Muscle of back (tissue), 11 donors: ENCODE measurements around the gene KCNC2. TPM values are rescaled to one million over a fixed set of nuclear protein-coding genes. Genes with fewer than 3 reads are reported as not detected.

Experiments
- DNase-seq, 3 donors: peaks; one replicate each; pipeline versions ENCODE4 v3.0.0 to v3.0.0-alpha.2; 2013
- polyA plus RNA-seq, 10 donors: library from polyadenylated mRNA; unstranded; fragments of 120-200 nt; gene quantifications; one replicate each; pipeline ENCODE4 v1.2.1, GENCODE V29; 2013; ENCODE audit not compliant: insufficient read length in 10 of 10

The KCNC2 gene
- polyA plus RNA-seq, 10 donors, result 0.30 to 0.99 (median 0.49) TPM

- no peak for DNase-seq
Measured at GRCh38 chr12:75162845-75163244, 46.8 kb downstream of the KCNC2 start.

GRCh38 chr12:75161488-75161887, 48.2 kb downstream of the KCNC2 start:
- DNase-seq, result no peak

DNA sequence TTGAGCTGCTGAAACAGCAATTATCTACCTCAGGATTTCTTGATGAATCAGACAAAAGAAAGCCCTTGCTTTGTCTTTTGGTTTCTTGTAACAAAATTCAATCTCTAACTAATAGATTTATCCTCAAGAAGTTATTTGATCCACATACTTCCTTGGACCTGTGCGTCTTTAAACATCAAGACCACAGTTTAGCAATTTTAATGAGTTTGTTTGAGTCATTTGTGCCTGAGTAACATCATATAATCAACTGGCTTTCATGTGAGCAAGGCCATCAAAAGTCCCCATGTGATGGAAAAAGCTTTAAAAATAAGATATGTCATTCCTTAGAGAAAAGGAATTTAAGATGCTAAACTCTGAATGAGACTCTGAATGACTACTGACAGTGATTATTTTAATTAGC, 52.3 kb downstream of the KCNC2 start:
- DNase-seq, result no peak

DNA sequence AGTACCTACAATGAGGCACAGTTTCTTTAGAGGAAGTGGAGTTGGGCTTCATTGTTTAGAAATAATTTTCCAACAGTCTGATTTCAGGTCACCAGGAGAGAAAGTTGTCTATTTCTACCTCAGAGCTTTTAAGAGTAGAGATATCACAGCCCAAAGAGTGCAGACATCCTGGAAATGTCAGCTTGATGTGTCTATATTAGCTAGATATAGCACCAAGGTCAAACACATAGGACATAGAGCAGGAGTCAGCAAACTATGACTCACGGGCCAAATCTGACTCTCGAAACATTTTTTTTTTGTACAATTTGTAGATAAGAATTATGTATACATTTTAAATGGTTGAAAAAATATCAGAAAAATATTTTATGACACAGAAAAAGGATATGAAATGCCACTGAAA, 53.7 kb downstream of the KCNC2 start:
- no peak for DNase-seq

- DNase-seq, result no peak
Measured at GRCh38 chr12:75154388-75154787, 55.3 kb downstream of the KCNC2 start.

DNA sequence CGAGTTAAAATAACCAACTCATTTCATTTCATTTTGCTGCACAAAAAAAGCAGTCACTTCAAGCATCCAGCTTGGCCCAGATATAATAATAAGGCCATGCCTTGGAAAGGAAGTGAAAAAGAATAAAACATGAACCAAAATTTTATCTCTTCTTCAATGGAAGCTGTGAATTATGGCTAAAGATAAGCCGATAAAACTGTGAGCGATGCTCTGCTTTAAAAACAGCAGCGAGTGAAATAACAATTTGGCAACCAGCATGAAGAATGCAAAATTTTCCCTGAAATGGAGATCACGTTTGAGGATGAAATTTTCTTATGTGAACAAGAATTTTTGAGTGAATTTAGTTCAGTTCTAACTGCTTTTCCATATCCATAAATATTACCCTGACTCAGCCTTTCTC, 70.4 kb downstream of the KCNC2 start:
- DNase-seq, result peak in 1 of 3 donors; percentile 6

GRCh38 chr12:75137896-75138295, 71.7 kb downstream of the KCNC2 start:
- DNase-seq, result no peak

- DNase-seq, result no peak
Measured at GRCh38 chr12:75135026-75135425, 74.6 kb downstream of the KCNC2 start.

GRCh38 chr12:75130811-75131210, 78.8 kb downstream of the KCNC2 start:
- DNase-seq, result no peak

- DNase-seq, result no peak
Measured at GRCh38 chr12:75129275-75129674, 80.4 kb downstream of the KCNC2 start.

DNA sequence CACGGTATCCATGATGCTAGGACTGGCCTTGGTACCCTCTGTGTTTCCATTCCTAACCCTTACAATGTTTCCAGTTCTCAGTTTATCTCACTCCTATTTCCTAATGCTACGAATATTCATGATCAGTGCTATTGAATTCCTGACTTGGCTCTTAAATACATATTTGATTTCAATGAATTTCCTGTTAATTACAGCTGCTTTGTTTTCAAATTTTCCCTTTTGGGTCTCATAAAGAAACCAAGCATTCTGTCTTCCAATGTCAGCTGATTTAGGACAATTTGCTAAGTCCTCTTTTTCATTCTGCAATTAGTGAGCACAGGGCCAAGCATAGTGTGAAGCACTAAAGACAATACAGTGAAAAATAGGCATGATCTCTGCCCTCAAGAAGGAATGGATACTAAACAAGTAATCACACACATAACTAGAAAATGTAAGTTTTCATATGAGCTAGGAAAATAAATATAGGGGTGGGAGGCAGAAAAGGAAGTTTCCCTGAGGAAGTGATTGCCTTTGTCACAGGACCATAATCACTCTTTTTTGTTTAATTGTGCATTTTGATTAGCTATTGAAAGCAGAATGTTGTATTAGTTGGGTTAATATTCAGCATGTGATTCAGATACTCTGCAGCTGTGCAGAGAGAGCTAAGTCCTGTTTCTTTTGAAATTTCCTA, 88.5 kb downstream of the KCNC2 start:
- no peak for DNase-seq

DNA sequence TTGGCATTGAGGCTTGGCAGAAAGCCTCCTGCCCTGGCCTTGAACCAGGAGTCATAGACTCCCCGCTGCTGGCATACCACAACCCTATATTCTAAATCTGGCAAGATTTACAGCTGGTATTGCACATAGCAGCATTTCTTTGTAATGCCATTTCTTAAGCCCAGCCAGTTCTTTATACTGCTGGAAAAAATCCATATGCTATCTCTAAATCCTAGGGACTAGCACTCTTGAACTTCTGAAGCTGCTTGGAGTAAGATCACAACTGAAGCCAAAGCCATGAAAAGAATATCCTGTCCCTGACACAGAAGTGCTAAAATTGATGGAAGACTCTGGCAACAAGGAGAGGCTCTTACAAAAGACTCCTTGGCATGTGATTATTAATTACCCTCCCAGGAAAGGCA, 89.3 kb downstream of the KCNC2 start:
- peak; percentile 3 to 68 (median 11) for DNase-seq

DNA sequence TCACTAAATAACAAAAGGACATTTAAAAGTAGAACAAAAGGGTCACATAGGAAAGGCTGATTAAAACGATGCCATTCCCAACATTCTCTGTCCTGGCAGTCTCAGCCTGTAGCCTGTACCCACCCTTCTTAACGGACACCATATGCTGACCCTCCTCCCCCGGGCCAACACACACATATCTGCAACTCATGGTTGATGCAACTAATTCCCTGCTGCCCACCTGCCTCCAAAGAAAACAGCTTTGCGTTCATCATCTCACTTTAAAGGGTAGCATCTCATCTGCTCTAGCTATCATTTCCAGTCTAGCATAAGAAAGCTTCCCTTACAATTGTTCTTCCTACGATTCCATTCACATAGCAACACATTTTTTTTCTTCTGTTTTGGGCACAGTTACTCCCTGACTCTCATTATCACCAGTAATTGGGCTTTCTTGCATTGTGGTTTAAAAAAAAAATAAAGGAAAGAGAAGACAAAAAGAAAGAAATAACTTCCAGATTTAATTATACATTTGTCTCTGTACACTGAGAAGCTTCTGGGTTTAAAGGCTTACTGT, 92.9 kb downstream of the KCNC2 start:
- DNase-seq, result no peak

DNA sequence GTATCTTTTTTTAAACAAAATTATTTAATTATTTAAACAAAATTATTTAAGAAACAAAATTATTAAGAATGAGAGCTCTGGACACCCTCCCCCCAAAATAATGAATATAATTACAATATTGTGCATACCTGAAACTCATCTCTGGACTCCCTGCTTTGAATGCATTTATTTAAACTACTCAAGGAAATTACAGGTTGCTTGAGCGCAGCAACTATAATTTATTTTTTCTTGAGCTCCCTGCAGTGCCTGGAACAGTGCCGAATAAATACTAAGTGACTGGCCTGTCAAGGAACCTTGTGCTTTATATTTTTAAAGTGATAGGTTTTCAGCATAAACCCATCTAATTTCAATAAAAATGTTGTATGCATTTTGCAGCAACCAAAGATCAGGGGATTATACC, 93.9 kb downstream of the KCNC2 start:
- no peak for DNase-seq

DNA sequence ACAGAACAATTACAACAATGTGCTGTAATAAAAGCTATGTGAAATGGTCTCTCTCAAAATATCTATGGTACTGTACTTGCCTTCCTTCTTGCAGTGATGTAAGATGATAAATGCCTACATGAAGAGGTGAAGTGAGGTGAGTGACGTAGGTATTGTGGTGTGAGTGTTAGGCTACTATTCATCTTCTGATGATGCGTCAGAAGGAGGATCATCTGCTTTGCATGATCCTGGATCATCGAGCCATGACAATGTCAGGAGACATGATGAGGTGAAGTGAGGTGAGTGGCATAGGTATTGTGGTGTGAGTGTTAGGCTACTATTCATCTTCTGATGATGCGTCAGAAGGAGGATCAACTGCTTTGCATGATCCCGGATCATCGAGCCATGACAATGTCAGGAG, 105.8 kb downstream of the KCNC2 start:
- no peak for DNase-seq

DNA sequence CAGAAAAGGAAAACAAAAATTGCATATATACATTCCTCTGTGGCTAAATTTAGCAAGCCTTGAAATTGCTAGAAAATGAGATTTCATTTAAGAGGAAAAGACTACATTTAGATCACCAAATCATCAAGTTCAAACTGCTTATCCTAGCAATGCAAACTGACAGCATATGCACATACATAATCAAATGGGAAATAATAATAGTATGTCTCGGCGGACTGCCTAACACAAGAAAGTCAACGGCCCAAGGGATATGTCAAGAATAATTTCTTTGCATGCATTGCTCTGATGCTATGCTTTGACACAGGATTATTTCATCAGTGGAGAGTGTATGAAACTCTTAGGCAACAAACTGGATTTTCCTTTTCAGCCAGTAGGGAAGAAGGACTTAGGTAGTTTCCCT, 107.9 kb downstream of the KCNC2 start:
- DNase-seq, result no peak

- DNase-seq, result no peak
Measured at GRCh38 chr12:75099210-75099609, 110.4 kb downstream of the KCNC2 start.

- DNase-seq, result no peak
Measured at GRCh38 chr12:75097003-75097402, 112.6 kb downstream of the KCNC2 start.

DNA sequence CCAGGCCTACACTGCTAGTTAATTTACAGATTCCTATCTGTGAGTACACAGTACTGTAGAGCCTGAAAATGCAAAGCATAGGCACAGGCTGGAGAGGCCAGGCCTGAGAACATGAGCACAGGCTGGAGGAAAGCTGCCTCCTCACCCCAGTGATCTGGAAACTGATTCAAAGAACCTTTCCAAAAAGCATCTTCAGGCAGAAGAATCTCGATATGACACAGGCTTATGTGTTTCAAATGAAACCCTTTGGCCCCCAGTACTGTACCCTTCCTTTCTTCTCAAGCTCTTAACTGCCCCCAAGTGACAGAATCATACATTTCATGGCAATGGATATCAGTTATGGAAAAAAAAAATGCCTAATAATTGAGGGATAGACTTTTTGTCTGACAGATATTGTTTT, 122.0 kb downstream of the KCNC2 start:
- no peak for DNase-seq

GRCh38 chr12:75086091-75087038, 123.3 kb downstream of the KCNC2 start:
- DNase-seq, result peak in 1 of 3 donors; percentile 54

- DNase-seq, result no peak
Measured at GRCh38 chr12:75081305-75081704, 128.3 kb downstream of the KCNC2 start.

DNA sequence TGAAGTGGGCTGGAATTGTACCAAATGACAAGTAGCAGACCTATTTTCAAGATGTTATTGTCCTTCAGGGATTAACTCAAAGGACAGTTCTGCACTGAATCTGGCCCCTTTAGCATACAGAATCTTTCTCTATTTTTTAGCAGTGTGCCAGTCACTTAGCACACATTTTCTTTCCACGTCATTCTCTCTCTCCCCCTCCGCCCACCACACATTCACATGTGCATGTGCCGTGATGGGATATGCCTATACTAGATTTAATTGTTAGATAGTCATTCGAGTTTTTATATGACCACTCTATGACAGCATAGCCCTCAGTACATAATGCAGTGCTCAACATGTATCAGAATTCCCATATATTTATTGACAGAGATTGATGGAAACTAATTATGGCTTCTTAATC, 129.1 kb downstream of the KCNC2 start:
- DNase-seq, result no peak

GRCh38 chr12:75065482-75065881, 144.2 kb downstream of the KCNC2 start:
- DNase-seq, result no peak
